ENCODE data around the gene SV2B. TPM values are rescaled to one million over a fixed set of nuclear protein-coding genes. Genes with fewer than 3 reads are reported as not detected.

Gene SV2B
- total RNA-seq, 1 experiment from 2014 or later, result 1.4 TPM

- Mint-ChIP-seq H3K9me3 (peaks cover 4% of the 10 kb centered on the region), H3K4me1 (no peaks in the 10 kb centered on the region), H3K27me3 (ENCODE audit: low read depth) (peaks cover 1% of the 10 kb centered on the region; the same call in 1 of the 2 replicates), H3K4me3 (no peak overlapping the region), H3K27ac (no peak overlapping the region), H3K36me3 (peaks cover 2% of the 10 kb centered on the region; the same call in 1 of the 2 replicates)
- TF ChIP-seq TEAD1 (CRISPR knock-in tag; IDR thresholded peaks at IDR 0.05) (no peak), TCF7 (CRISPR knock-in tag; IDR thresholded peaks at IDR 0.05; ENCODE audit: low read depth) (no peak), ZNF671 (CRISPR knock-in tag; IDR thresholded peaks at IDR 0.05) (no peak), GABPB1 (CRISPR knock-in tag; IDR thresholded peaks at IDR 0.05) (no peak), FOXK1 (CRISPR knock-in tag; IDR thresholded peaks at IDR 0.05) (no peak), MAX (CRISPR knock-in tag; IDR thresholded peaks at IDR 0.05) (no peak), GRHL2 (CRISPR knock-in tag; IDR thresholded peaks at IDR 0.05; ENCODE audit: insufficient replicate concordance, severe bottlenecking) (no peak), MLX (CRISPR knock-in tag; IDR thresholded peaks at IDR 0.05) (no peak), NR2C2 (CRISPR knock-in tag; IDR thresholded peaks at IDR 0.05) (no peak), NR1H2 (CRISPR knock-in tag; IDR thresholded peaks at IDR 0.05) (no peak), E2F5 (CRISPR knock-in tag; IDR thresholded peaks at IDR 0.05) (no peak), ZBTB43 (CRISPR knock-in tag; IDR thresholded peaks at IDR 0.05) (no peak), FOXP4 (CRISPR knock-in tag; IDR thresholded peaks at IDR 0.05) (no peak), ZNF263 (CRISPR knock-in tag; IDR thresholded peaks at IDR 0.05; ENCODE audit: low read depth) (no peak), OVOL2 (CRISPR knock-in tag; IDR thresholded peaks at IDR 0.05; ENCODE audit: borderline replicate concordance) (no peak), JAZF1 (CRISPR knock-in tag; IDR thresholded peaks at IDR 0.05) (no peak), EMX1 (CRISPR knock-in tag; IDR thresholded peaks at IDR 0.05) (no peak), ZNF232 (CRISPR knock-in tag; IDR thresholded peaks at IDR 0.05) (no peak), AR (CRISPR knock-in tag; IDR thresholded peaks at IDR 0.05) (no peak), ZNF512 (CRISPR knock-in tag; IDR thresholded peaks at IDR 0.05; ENCODE audit: borderline replicate concordance) (no peak)
- ChIA-PET CTCF (interaction anchor here (1.5 to 1.6 kb wide), 2 partner anchors 18 to 309 kb away, joined by 3 to 9 read pairs; no protein-coding TSS in a partner anchor), POLR2A (no interaction called here)
- no peak for DNase-seq (ENCODE audit: low spot score)
- no peak for ATAC-seq
Measured at GRCh38 chr15:91265416-91265940, 165.4 kb downstream of the SV2B start.

Data from WTC11 (cell line).